GM18519 (cell line): ENCODE results near the gene ATP2C2.

Experiments
- ATAC-seq: cut with Tn5 transposase; IDR thresholded peaks from one replicate; pipeline ENCODE4 v1.9.1; 2021; ENCODE audit warnings: mild to moderate bottlenecking, moderate library complexity; ENCODE audit not compliant: unreplicated experiment, low FRiP score

ATP2C2 gene

DNA sequence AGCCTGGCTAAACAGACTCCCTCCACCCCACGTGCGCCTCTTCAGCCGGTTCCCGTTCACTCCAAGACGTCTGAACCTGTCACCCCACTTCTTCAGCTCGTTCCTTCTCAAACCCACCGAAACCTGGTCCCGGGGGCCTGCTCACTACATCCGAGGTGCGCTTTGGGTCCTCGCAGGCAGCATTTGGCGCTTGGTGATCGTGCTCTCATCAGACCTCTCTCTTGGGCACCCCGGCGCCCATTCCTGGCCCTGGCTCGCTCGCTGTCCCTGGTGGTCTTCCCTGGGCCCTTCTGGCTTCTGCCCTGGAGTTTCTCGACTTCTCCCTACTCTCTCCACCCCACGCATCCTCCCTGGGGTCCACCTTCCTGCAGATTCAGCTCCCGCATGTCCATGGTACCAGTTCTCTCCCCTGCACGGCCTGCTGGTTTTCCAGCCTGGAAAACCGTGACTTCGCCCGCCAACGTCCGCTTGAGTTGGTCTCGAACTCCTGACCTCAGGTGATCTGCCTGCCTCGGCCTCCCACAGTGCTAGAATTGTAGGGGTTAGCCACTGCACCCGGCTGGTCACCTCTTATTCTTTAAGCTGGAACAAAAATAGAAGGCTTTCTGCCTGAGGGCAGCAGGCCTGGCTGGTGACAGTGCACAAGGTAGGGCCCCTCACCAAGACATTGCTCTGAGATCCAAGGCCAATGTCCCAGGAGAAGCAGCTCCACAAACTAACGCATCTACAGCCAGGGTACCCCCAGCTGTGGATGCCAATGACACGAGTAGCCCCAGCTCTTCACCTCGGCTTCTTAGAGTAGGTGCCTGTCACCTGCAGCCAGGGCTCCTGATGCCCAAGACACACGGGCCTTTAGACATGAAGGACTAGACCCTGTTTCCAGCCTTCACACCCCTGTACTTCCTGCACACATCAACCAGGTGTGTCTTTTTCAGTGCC, 137.2 kb downstream of the ATP2C2 start:
- no peak for ATAC-seq

- no peak for ATAC-seq
Measured at GRCh38 chr16:84507011-84507982, 139.0 kb downstream of the ATP2C2 start.

GRCh38 chr16:84508502-84508901, 140.2 kb downstream of the ATP2C2 start:
- no peak for ATAC-seq

GRCh38 chr16:84509032-84509950, 141.0 kb downstream of the ATP2C2 start:
- ATAC-seq = no peak

- ATAC-seq = no peak
Measured at GRCh38 chr16:84511180-84511800, 143.0 kb downstream of the ATP2C2 start.

DNA sequence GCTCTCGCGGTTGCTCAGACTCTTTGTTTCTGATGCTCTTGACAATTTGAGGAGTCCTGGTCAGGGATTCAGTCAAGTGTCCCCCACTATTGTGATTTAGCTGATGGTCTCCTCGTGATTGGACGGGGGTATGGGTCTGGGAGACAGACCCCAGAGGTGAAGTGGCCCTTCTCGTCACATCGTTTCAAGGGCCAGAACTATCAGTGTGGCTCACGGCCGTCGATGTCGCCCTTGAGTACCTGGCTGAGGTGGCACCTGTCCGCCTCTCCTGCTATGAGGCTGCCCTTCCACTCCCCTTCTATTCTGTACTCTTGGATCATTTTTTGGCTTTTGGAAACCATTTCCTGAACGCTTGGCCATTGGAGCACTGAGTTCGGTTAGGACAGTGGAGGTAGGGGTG, 143.5 kb downstream of the ATP2C2 start:
- no peak for ATAC-seq

DNA sequence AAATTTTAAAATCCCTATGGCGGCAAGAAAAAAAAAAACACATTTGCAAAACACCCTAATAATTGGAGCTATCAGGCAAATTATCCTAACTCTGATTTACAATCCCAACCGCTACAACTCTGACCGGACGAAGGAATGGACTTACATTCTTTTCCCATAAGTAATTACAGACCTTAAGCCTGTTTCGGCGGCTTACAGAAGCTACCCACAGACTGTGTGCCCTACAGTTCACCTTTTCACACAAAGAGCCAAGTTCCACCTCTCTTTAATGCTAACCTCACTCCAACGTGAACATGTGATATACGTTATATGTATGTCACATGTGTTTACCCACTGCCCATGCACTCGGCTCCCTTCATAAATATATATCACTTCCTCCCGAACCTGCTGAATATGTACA, 144.8 kb downstream of the ATP2C2 start:
- no peak for ATAC-seq

DNA sequence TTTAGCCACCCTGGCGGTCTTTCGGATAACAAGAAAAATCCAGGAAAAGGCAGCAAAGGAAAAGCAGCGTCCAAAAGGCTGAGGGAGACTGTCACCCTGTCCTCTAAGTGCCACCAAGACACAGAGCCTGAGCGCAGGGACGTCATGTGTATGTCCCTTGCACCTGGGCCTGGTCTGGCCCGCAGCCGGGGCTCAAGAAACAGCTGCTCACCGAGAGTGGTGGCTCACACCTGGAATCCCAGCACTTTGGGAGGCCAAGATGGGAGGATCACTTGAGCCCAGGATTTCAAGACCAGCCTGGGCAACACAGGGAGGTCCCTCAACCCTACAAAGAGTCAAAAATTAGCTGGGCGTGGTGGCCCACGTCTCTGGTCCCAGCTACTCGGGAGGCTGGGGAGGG, 145.3 kb downstream of the ATP2C2 start:
- ATAC-seq = no peak
